DMS153 treated with DMSO at 0.1 percent for 48 hours (cell line): ENCODE measurements around the gene TIPRL.

ENCODE experiments used
- DNase-seq: peaks from one replicate; lab custom pipeline; 2025; ENCODE audit not compliant: unreplicated experiment; lab: John Stamatoyannopoulos, UW

Gene TIPRL

DNA sequence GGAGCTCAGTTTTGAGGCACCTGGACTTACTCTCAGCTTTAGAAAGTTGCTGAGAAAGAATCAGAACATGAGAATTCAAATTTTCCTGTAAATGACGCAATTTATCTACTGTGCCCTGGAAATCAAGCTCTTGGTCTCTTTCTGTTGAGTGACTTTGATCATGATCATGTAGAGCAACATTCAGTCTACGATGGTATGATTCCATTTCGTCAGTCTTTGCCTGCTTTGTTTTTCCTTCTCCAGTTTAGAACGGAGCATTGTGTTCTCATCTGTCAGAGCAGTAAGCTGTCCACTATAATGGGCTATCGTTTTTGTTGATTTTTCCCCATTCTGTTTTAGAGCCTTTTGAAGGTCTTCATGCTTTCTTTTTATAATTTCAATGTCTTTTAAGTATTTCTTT is 67.7 kb downstream of the TIPRL start:
- no peak for DNase-seq
